ENCODE measurements around the gene ARHGDIA.

DNA sequence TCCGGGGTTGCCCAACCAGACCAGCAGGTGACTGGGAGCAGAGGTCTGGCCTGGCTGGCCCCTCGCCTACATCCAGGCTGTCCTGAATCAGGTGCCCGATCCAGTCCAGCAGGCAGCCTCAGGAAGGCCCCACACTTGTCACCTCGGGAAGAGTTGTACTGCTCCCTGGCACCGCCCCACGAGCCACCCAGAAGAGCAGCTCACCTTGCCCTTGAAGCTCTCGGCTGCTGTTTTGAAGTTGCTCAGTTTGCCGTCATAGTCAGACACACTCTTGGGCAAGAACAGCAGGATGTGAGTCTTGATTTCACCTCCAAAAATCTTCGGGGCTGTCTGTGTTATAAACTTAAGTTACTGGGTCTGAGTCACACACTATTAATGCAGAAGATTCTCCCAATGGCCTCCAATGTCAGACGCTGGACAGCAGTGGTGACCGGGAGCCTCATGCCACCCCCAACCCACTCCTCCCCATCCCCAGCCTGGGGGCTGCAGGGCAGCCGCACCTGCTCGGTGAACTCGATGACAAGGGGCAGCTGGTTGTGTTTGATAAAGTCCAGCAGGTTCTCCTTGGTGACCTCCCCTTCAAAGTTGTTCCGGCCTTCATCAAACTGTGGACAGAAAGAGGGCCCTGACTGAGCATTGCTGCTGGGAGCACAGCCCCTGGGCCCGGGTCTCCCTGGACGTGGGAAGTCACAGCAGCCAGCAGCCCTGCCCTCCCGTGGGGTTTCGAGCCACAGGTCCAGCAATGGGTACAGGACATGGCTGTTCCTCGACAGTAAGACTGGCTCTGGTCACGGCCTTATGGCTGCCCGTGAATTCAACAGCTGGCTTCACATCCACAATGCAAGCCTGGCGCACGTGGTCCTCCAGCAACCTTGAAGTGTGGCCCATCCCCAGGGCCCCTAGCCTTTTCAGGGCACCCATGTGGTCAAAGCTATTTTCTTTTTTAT lies 24.1 kb downstream of the ARHGDIA start:
- TF ChIP-seq POLR2AphosphoS5 (IDR thresholded peaks at IDR 0.05) (no peak), CTCF (IDR thresholded peaks at IDR 0.05) (no peak), EP300 (IDR thresholded peaks at IDR 0.05) (no peak)
